HEK293 (cell line): Measurements from ENCODE around the gene DNMT3L.
"Not testable (repeated sequence)": the region's sequence is repeated elsewhere in the genome, so short reads cannot be mapped to it uniquely, and the experiment has no call there.

Experiments
- CTCF ChIA-PET: fragments of 350-600 bp; formaldehyde crosslinking; extraction: SDS; loops from one replicate; lab custom pipeline; 2021; ENCODE audit warnings: antibody characterized with exemption; lab: Yijun Ruan, JAX
- POLR2A ChIA-PET: fragments of 300-600 bp; formaldehyde crosslinking; extraction: SDS; loops from one replicate; lab custom pipeline; 2020; ENCODE audit warnings: antibody characterized with exemption, inconsistent platforms; lab: Yijun Ruan, JAX
- H3K27ac ChIP-seq: fragments of 200-500 bp; sonication (Bioruptor generic); 2 replicates; pipeline ENCODE4 v1.5.1; 2014; ENCODE audit warnings: low read depth, low read length, control low read depth, inconsistent platforms; ENCODE audit errors: extremely low read depth
- H3K36me3 ChIP-seq, 2 experiments: fragments of 200-500 bp in 1 of 2; sonication (Bioruptor generic) in 1 of 2; 1 replicate in 1 of 2; 2 replicates in 1 of 2; pipeline ENCODE4 v1.5.1; 2014 to 2017; ENCODE audit warnings: inconsistent platforms in 2 of 2, low read length in 2 of 2; ENCODE audit not compliant: control insufficient read depth in 2 of 2, insufficient read depth in 1 of 2
- H3K4me1 ChIP-seq: fragments of 200-500 bp; sonication (Bioruptor generic); 2 replicates; pipeline ENCODE4 v1.5.1; 2014; ENCODE audit warnings: mild to moderate bottlenecking, low read length, inconsistent platforms; ENCODE audit not compliant: control insufficient read depth, insufficient read depth
- H3K4me3 ChIP-seq: 2 replicates; pipeline ENCODE4 v1.5.1; 2011; ENCODE audit warnings: low read depth, mild to moderate bottlenecking, control low read depth, low read length, moderate library complexity
- H3K9me3 ChIP-seq: fragments of 200-500 bp; sonication (Bioruptor generic); 2 replicates; pipeline ENCODE4 v1.5.1; 2014; ENCODE audit warnings: low read depth, low read length, inconsistent platforms; ENCODE audit not compliant: control insufficient read depth, insufficient read depth

DNMT3L gene

GRCh38 chr21:44211978-44212377 lies 49.7 kb downstream of the DNMT3L start:
- H3K36me3 ChIP-seq, H3K9me3 ChIP-seq, H3K4me3 ChIP-seq, CTCF ChIA-PET, H3K27ac ChIP-seq, H3K4me1 ChIP-seq, POLR2A ChIA-PET: not testable (repeated sequence)

- H3K36me3 ChIP-seq, H3K27ac ChIP-seq, CTCF ChIA-PET, POLR2A ChIA-PET, H3K4me1 ChIP-seq, H3K4me3 ChIP-seq, H3K9me3 ChIP-seq: not testable (repeated sequence)
Measured at GRCh38 chr21:44211574-44211973, 50.1 kb downstream of the DNMT3L start.

- H3K4me1 ChIP-seq, POLR2A ChIA-PET, H3K9me3 ChIP-seq, H3K4me3 ChIP-seq, CTCF ChIA-PET, H3K36me3 ChIP-seq, H3K27ac ChIP-seq: not testable (repeated sequence)
Measured at GRCh38 chr21:44207860-44208646, 53.6 kb downstream of the DNMT3L start.

GRCh38 chr21:44206698-44207676 lies 54.7 kb downstream of the DNMT3L start:
- H3K27ac ChIP-seq, H3K9me3 ChIP-seq, CTCF ChIA-PET, POLR2A ChIA-PET, H3K4me3 ChIP-seq, H3K36me3 ChIP-seq, H3K4me1 ChIP-seq: not testable (repeated sequence)

- POLR2A ChIA-PET: not testable (repeated sequence)
Measured at GRCh38 chr21:44206187-44206586, 55.5 kb downstream of the DNMT3L start.

GRCh38 chr21:44202590-44203299 lies 59.0 kb downstream of the DNMT3L start:
- H3K36me3 ChIP-seq, POLR2A ChIA-PET, H3K27ac ChIP-seq, H3K9me3 ChIP-seq, H3K4me1 ChIP-seq, CTCF ChIA-PET, H3K4me3 ChIP-seq: not testable (repeated sequence)

More at GRCh38 chr21:44206187-44206586, 55.5 kb downstream of the DNMT3L start:
- CTCF ChIA-PET, H3K4me1 ChIP-seq, H3K9me3 ChIP-seq, H3K36me3 ChIP-seq, H3K27ac ChIP-seq, H3K4me3 ChIP-seq: not testable (repeated sequence)

- POLR2A ChIA-PET: not testable (repeated sequence)
Measured at GRCh38 chr21:44199997-44200396, 61.7 kb downstream of the DNMT3L start.

More at GRCh38 chr21:44199997-44200396, 61.7 kb downstream of the DNMT3L start:
- H3K36me3 ChIP-seq, CTCF ChIA-PET, H3K9me3 ChIP-seq, H3K27ac ChIP-seq, H3K4me1 ChIP-seq, H3K4me3 ChIP-seq: not testable (repeated sequence)
